GM21529 (cell line): ENCODE results near the gene GATA5.
"Not testable (repeated sequence)": the region's sequence is repeated elsewhere in the genome, so short reads cannot be mapped to it uniquely, and the experiment has no call there.

Experiments
- ATAC-seq: cut with Tn5 transposase; IDR thresholded peaks from one replicate; pipeline ENCODE4 v1.9.1; 2021; ENCODE audit not compliant: unreplicated experiment

GATA5 gene

DNA sequence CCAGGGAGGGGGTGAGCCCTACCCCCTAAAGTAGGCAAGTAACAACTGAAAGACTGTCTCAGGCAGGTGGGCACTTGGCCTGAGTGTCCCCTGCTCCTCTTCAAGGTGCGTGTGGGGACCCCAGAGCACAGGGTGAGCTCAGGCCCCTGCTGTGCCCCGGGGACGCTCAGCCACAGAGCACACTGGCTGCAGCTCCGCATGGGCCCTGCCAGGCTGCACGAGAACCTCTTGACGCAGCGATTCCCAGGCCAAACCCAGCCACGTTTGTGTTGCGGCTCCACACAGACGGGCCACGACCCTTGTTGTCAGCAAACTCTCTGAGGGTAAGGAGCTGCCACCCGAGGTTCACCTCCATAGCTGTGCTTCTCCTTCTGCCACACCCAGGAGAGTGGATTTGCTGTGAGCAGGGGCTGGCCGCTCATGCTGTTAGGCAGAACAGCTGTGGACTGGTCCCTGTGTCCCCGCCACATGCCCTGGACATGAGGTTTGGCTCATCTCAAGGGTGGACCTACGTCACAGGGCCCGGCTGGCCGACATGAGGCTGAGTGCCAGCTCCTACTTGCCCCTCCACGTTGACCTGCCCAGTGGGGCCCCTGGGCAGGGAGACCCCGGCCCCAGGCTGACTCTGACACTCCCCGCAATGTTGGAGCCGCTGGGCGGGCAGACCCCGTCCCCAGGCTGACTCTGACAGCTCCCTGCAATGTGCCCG, 29.7 kb upstream of the GATA5 start:
- ATAC-seq: no peak

DNA sequence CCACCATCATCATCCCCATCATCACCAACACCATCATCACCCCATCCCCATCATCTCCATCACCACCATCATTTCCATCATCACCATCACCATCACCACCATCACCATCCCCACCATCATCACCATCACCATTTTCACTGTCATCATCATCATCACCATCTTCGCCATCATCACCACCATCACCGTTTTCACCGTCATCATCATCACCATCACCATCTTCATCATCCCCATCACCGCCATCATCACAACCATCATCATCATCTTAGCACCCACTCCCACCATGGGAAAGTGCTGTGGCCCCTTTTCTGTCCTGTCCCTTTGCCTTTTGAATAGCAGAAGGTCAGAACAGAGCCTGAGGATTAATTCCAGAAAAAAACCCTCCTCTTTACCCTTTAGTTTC, 28.5 kb upstream of the GATA5 start:
- no peak for ATAC-seq

DNA sequence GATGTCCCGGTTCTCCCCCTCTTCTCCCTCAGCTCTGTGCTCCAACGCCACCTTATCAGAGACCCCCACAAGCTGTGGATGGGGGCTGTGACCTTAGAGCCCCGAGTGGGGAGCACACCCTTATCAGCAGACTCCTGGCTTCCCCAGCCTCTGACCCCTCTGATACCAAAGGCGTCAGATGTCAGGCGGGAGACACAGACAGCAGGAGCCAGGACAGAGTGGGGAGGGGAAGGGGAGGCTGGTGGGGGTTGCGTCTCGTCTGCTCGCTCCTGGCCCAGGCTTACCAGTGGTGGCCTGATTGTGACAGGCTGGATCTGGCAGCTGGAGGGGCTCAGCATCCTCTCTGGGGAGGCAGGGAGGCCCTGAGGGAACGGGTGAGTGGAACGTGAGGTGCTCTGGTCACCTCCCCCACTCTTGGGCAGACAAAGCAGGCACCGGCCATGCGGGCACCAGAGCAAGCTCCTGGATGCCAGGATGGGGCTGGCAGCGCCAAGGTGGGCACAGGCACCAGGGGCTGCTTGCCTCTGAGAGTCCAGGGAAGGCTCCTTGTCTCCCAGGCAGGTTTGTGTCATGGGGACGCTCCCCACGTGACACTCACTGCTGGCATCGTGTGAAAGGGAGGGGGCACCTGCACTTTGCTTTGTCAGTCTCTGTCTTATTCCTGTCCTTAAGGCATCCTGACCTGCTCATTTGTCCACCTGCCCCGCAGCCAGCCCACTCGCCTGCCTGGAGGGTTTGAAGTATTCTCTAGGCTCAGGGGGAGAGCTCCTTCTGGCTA, 27.8 kb upstream of the GATA5 start:
- no peak for ATAC-seq

DNA sequence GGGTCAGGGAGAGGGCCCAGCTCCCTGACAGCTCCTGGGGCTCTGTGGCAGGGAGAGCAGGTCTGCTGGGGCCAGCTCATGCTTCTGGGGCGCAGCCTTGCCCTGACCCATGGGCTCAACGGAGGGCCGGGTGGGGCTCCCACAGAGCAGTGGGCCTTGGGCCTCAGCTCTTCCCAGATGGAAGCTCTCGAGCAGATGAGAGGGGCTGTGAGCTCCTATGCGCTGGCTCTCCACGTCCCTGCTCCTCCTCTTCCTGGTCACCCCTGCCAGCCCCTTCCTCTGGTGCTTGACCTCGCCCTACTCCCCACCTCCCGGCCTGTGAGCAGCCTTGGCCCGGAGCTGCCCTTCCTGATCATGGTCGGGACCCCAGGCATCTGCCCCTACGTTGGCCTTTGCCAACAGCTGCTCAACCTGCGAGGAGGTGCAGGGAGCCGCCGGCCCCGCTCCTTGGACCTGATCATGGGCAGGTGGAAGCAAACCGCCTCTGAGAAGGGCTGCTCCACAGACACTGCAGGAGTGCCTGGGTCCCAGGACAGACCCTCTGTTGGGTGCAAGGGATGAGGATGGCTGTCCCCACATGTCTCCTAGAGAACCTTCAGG, 26.8 kb upstream of the GATA5 start:
- no peak for ATAC-seq

DNA sequence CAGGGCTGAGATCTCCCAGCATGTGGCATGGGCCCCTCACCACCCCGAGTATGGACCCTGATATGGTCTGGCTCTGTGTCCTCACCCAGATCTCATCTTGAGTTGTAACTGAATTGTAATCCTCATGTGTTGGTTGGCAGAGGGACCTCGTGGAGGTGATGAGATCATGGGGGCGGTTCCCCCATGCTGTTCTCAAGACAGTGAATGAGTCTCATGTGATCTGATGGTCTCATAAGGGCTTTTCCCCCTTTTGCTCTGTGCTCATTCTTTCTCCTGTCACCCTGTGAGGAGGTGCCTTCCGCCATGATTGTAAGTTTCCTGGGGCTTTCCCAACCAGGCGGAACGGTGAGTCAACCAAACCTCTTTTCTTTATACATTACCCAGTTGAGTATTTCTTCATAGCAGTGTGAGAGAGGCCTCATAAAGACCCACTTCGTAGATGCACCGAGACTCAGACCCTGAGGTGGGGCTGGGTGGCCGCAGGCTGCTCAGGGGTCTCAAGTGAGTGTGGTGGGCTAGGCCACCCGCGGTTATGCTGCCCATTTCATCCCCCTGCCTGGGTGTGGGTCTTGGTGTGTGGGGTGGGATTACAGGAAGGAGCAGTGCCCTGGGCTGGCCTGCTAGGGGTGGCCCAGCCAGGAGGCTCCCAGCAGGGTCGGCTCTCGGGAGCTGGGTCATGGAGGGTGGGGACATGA, 26.2 kb upstream of the GATA5 start:
- ATAC-seq: peak; percentile 83

DNA sequence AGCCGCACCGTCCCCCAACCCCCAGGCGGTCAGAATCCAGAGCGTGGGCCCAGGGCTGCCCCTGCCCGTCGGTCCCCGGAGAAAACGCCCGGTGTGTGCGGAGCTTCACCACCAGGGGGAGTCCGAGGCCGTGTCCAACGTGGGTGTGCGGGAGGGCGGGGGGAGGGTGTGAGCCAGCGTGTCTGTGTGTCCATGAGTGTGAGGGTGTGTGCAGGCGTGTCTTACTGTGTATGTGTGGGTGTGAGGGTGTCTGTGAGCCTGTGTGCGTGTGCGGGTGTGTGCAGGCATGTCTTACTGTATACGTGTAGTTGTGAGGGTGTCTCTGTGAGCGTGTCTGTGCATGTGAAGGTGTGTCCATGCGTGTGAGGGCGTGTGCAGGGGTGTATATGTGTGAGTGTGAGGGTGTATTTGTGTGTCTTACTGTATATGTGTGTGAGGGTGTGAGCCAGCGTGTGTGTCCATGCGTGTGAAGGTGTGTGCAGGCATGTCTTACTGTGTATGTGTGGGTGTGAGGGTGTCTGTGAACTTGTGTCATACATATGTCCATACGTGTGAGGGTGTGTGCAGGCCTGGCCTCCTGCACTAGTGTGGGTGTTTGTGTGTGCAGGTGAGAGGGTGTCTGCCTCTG, 24.6 kb upstream of the GATA5 start:
- no peak for ATAC-seq

DNA sequence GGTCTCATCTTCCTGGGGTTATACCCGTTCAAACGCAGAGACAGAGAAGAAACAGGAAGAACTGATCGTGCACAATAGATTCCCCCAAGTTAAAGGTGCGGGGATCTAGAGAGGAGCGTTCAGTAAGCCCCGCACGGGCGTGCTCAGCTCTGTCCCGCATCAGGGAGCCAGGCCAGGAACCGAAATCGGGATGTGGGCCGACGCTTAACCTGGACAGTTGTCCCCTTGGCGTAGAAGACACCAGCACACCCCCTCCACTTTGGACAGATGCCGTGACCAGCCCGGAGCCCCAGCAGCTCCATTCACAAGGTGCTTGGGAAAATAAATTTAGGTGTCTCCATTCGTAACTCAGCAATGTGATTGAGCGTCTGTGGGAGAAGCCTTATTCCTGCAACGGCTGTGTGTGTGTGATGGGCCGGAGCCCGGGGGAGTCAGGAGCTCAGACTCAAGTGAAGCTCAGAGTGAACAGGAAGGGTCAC, 24.0 kb upstream of the GATA5 start:
- ATAC-seq: no peak

DNA sequence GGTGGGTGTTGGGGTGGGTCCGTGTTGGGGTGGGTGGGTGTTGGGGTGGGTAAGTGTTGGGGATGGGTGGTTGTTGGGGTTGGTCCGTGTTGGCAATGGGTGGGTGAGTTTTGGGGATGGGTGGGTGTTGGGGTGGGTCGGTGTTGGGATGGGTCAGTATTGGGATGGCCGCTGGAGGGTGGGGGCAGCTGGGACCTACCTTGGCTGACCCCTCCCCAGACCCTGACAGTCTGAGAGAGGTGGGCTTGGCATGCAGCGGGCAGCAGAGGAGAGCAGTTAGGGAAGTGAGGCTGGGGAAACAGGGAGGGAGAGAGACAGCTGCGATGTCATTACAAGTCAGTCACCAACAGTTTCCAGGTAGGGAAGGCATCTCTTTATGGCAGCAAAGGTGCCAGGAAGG, 23.1 kb upstream of the GATA5 start:
- ATAC-seq: no peak

DNA sequence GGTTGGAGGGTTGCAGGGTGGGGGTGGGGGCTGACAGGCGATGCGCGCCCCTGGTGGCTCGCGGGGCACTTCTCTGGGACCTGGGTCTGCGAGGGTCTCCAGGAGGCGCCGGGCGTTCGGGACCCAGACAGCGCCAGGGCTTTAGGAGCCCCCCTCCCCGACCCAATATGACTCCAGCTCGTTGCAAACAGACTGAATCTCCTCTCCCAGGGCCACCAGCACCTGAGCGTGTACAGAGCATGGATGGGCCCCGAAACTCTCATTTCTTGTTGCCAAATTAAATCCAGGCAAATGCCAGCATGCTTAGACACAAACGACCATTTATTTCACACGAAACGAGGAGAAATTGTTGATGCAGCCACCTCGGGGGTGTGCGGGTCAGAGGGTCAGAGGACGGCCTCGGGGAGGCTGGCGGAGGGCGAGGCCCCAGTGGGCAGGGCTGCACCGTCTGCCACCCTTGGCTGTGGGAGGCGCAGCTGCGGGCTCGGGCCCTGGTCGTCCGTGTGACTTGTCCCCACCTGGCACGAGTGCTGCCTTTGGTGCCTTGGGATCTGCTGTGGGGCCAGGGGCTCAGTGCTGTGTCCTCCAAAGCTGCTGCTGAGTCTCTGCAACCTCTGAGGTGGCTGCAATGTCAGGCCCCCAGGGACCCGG, 20.9 kb upstream of the GATA5 start:
- no peak for ATAC-seq

DNA sequence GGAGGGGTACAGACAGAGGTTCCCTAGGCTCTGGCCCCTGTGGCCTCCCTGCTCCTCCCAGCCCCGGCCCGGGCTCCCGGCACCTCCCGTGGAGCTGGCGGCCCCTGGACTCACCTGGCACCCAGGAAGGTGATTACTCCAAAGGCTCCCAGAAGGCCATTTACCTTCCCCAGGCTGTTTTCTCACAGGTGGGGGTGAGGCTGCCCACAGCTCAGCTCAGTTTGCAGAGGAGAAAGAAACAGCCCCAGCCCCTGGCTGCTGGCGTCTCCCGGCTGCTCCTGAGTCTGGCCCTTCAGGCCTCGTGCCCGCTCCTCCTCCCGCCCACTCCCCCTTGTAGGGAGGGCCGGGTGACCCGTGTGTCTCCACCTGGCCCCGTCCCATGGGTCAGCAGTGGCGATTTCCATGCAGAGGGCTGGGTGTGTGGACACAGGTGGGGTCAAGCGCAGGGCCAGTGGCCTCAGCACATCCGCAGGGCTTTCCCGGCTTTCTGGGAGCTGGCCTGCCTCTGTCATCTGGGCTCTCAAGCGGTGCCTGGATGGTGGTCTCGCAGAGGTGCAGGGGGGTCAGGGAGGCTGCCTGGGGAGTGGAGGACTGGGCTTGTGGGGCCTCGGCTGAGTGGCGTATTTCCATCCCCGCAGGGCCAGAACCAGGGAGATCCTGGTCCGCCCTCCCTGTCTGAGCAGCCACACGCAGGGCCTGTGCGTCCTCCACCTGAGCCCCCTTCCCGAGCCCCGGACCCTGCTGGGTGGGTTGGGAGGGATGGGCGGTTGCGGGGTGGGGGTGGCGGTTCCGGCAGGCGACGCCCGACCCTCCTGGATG, 20.2 kb upstream of the GATA5 start:
- no peak for ATAC-seq

DNA sequence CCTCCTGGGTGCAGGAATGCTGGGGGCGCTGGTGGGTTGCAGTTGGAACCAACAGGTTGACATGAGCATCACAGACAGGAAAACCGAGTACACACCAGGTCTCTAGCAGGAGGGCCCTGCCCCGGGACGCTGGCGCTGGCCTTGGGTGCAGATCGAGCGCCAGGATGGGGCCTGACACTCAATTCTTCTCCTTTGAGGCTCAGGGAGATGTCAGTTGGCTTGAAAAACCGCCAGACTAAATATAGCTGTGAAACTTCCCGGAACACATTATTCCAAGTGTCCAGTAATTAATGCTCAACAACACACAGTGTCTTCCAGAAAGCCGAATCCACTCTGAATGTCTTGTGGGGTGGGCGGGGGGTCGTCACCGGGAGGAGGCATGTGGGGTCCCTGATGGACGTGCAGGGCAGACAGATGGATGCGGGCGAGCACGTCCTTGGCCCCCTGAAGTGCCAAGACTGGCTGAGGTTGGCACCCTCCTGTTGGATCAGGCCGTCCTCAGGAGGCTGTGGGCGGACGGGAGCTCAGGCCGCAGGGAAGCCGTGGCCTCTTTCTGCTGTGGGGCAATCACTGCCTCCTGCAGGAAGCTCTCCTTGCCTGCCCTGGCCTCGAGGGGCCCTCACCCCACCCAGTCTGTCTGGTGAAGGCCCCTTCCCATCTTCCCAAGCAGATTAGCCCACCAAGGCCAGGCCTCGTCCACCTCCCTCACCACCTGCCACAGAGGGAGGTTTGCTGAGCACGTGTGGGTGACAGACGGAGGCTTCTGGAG, 19.4 kb upstream of the GATA5 start:
- no peak for ATAC-seq

DNA sequence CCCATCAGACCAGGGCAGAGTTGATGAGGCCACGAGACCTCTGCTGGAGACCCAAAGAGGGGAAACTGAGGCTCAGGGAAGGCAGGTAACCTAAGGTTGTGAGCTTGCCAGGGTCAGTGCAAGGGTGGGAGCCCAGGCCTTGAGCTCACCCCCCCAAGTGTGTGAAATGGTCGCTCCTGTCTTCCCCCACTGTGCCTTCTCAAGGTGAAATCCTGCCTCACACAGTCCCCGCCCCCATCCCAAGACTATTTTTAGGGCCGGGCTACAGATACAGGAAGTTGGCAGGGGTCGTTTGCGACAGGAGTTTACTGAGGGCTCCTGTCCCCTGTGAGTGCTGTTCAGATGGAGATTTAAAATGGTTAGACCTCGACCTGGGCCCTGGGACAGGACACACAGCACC, 18.7 kb upstream of the GATA5 start:
- no peak for ATAC-seq

DNA sequence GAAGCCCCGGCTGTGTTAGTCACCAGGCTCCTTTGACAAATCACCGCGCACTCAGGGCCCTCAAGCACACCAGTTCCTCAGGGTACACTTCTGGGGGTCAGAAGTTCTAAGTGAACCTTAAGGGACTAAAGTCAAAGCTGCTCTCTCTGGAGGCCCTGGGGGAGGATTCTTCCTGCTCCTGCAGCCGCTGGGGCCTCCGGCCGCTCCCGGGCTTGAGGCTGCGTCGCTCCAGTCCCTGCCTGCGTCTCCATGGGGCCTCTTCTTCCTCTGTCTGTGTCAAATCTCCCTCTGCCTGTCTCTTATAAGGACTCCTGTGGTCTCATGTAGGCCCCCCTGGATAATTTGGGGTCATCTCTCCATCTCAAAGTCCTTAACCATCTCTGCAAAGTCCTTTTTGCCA, 18.1 kb upstream of the GATA5 start:
- no peak for ATAC-seq

DNA sequence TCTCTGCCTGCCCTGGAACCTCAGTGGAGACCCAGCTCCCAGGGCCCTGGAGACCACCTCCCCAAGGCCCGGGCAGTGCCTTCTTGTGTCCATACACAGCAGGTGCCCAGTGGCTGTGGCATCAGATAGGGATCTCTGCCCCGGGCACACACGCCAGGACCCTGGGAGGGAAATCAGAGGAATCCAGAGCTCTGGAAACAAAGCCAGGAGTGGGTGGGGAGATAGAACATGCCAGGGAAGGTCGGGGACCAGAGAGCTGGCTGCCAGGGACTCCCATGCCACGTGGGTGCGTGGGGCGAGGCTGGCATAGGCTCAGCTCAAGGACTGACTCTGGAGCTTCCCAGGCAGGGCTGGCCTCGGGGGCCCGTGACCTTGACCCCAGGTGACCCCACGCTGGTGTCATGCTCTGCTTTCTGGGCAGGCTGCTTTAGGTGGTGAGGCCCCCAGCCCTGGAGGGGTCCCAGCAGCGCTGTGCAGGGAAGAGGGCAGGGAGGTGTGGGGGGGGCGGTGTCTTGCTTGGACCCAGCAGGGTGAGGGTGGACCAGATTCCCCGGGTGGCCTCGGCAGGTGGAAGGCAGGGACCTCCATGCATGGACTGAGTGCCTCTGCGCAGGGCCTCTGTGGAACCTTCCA, 17.6 kb upstream of the GATA5 start:
- no peak for ATAC-seq

DNA sequence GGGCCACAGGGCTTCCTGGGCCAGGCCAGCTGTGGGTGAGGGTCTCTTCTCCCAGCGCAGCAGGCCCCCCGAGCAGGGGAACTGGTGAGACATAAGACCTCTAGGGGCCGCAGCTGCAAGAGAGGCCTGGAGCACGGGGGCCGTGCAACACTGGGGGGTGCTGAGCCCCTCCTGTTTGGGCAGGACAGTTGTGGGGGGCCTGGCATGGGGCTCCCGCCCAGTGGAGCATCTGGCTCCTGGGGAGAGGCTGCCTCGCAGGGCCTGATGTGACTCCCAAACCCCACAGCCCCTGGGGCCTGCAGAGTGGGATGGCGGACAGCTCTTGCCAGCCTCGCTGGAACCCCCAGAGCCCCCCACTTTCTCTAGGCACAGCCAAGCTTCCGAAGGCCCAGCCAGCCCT, 16.9 kb upstream of the GATA5 start:
- ATAC-seq: no peak

DNA sequence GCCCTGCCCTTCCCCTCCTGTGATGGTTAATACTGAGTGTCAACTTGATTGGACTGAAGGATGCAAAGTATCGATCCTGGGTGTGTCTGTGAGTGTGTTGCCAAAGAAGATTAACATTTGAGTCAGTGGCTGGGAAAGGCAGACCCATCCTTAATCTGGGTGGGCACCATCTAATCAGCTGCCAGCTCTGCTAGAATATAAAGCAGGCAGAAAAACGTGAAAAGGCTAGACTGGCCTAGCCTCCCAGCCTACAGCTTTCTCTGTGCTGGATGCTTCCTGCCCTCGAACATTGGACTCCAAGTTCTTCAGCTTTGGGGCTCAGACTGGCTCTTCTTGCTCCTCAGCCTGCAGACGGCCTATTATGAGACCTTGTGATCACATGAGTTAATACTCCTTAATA, 15.0 kb upstream of the GATA5 start:
- not testable (repeated sequence) for ATAC-seq

DNA sequence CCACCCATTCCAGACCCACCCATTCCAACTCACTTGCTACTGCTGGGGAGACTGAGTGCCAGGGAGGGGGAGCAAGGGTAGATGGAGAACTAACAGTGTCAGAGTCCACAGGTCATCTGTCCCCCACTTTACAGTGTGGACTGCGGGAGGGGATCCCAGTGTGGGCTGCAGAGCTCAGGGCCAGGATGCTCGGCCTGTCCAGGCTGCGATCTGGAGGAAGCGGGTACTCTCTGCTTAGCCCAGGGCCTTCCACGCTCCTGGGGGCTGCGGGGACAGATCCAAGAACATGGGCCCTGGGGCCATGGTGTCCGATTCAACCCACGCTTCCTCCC, 14.1 kb upstream of the GATA5 start:
- no peak for ATAC-seq

DNA sequence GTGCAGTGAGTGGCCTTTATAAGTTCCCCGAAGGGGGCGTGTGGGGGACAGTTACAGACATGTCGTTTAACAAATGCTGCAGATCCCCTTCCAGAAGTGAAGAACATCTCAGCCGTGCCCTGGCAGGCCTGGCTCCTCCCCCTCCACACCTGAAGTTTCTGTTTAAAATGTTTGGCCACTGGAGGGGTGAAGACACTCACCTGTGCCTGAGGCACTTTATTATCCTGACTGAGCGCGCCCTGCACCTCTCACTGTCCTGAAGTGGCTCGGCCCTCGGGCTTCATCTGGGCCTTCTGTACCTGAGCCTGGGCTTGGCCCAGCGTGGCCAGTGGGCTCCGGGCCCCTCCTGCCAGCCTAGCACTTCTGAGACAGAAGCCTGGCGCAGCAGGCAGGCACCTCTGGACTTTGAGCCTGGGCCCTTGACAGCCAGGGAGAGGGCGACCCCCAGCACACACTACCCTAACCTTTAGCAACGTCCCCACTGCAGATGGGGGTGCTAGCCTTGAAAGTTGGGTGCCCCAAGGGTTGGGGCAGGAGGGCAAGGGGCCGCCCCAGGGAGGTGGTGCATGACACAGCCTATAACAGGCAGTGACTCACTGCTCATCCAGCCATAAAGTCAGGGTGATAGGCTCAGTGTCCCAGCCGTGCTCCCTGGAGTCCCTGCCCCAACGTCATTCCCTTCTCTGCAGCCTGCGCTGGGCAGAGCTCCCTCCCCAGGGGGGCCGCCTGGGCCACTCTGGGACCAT, 13.6 kb upstream of the GATA5 start:
- no peak for ATAC-seq
